A172 (cell line): ENCODE results near the gene GLI3. TPM values are rescaled to one million over a fixed set of nuclear protein-coding genes. Genes with fewer than 3 reads are reported as not detected.
A peak's percentile ranks its signal among the peaks of the same experiment; 100 is the strongest.

Experiments used
- DNase-seq: peaks from one replicate; pipeline ENCODE4 v3.0.0-alpha.2; 2015; ENCODE audit warnings: low spot score
- total RNA-seq: library from RNA; depleted of rRNA; stranded (reverse); fragments of >200 nt; shearing (Covaris generic); gene quantifications from 2 replicates; pipeline ENCODE4 v1.2.3, GENCODE V29; 2014

The GLI3 gene
- total RNA-seq, 1 experiment from 2014 or later, result 2.5 TPM

DNA sequence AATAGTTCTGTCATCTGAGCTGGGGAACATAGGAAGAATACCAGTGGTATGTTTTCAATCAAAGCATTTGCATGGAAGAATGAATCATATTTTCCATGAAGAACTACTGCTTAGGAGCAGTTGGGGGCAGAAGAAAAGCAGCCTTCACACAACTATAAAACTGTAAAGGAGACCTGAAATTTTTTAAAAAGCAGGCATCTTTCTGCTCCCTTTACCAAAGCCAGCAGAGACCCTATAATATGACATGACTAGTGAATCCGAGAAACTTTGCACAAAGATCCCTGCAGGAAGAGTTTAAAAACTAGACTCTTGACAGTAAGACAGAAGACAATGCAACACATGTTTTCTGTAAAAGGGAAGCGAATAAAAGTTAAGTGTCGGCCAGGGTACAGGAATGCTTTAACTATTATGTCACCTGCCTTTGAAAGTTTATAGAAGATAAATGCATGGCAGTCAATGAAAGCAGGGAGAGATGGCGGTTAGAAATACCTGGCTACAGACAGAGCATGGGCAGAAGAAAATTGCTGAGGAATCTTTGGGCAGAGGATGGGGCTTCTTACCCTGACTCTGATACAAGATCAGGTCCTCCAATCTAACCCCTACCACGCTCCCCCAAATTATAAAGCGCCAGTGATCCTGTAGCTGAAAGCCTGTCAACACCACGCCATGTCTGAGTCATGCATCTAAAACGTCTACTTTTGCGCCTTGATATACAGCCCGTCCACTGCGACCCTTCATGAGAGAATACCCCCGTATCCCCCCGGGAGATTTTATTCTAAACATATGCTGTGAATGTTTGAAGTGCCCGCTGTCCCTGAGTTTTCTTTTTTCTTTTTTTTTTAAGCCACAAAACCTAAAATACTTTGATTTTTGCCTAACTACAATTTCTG lies 93.1 kb downstream of the GLI3 start:
- DNase-seq, result no peak

DNA sequence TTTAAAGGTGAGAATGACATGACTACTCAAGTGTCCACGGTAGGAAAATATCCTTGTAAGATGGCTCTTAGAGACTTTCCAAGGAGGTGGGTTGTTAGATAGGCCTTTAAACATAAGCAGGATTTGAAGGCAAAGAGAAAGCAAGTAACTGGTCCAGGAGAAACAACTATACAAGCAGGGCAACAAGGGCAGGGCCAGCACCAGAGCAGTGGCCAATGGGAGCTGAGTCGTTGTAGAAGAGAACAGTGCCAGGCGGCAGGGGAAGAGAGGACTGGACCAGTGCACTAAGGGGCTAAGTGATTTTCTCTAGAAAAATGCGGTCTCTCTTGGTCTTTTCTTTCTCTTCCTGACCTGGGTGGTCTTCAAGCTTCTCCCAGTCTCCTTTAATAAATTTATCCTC lies 94.9 kb downstream of the GLI3 start:
- DNase-seq, result no peak

GRCh38 chr7:42139751-42140150 lies 97.3 kb downstream of the GLI3 start:
- no peak for DNase-seq

DNA sequence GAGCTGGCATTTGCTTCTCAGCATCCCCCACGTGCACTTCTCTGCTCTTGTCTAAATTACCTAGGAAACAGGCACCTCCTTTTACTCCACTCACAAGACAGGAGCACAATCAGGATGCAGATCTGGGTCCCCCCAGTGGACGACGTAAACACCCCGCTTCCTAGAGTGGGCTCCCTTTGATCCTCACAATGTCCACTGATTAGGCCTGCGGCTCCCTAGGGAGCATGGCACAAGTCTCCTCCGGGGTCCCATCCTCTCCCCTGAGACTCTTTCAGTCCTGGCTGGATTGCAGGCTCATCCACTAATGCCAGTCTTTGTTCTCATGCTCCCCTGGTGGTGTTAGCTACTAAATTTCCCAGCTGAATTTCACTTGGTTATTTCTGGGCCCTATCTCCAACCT lies 98.3 kb downstream of the GLI3 start:
- DNase-seq, result no peak

GRCh38 chr7:42137941-42138340 lies 99.1 kb downstream of the GLI3 start:
- no peak for DNase-seq

DNA sequence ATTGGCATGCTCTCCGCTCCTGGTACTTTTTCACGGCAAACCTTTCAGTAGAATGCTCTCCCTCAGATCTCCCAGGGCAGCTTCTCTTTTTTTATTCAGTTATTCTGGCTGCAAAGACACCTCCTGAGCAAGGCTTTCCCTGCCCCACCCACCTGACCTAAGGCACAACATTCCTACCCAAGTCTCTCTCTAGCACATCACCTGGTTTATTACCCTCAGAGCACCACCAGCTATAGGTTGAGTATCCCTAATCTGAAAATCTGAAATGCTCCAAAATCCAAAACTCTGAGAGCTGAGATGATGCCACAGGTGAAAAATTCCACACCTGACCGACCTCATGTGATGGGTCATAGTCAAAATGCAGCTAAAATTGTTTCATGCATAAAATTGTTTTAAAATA lies 99.6 kb downstream of the GLI3 start:
- no peak for DNase-seq

- DNase-seq, result no peak
Observed at GRCh38 chr7:42135728-42136127, 101.3 kb downstream of the GLI3 start.

DNA sequence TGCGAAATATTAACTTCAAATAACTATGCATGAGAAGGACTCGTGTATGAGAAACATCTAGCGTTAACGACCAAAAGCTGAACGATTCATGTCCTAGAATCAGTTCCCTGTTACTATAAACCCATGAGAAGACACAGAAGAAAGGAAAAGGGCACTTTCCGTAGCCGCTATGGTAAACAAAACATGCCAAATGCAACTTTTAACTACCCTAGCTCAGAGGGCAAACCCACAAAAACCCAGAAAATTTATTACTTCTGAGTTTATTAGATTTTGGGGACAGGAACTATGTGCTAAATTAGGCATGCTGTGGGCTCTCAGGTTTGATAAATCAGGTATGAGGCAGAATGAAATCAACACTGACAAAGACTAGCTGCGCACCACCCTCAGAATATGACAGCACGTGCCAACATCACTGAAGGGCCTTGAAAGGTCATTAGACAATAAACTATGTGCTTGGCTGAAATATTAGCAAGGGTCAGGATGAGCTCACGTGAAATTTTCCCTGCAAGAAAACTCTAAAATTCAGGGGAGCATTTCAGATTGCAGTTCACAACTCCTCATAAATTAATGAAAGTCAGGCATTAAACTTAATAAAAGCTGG lies 102.6 kb downstream of the GLI3 start:
- no peak for DNase-seq

DNA sequence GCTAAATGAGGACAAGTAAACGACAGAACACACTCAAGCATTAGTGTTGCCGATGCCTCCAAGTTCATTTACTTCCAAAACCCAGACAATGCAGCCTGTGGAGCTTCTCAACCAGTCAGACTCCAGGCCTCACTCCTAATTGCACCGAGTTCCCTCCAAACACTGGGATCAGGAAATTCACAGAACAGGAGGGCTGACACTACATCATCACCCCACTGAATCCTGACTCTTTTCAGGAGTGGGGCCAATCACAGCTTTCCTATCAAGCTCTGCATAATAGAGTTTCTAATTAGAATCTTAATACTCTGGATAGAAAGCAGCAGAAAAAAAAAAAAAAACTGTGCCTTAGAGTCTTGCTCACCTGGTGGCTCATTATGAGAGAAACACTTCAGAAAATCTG lies 103.7 kb downstream of the GLI3 start:
- DNase-seq, result no peak

- DNase-seq, result peak; percentile 38
Observed at GRCh38 chr7:42128703-42129102, 108.3 kb downstream of the GLI3 start.

- no peak for DNase-seq
Observed at GRCh38 chr7:42127232-42127622, 109.8 kb downstream of the GLI3 start.

- DNase-seq, result no peak
Observed at GRCh38 chr7:42126475-42127231, 110.4 kb downstream of the GLI3 start.

DNA sequence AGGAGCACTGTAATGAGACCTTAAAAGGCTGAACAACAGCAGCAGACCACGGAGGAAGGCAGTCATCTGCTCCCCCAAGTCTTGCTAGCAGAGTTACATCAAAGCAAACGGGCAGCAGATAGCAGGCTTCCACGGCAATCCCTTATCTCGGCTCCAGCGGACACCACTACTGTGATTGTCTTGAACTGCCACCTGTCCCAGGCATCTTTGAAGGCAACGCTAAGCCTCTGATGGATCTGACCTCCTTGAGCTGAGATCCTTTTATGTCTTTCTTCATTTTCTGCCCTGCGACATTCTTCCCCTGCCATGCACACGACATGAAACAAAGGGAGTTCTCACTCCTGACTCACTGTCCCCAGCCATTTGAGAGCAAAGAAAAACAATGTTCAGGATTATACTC lies 111.7 kb downstream of the GLI3 start:
- DNase-seq, result no peak

GRCh38 chr7:42123716-42124115 lies 113.3 kb downstream of the GLI3 start:
- no peak for DNase-seq

GRCh38 chr7:42120191-42120590 lies 116.8 kb downstream of the GLI3 start:
- DNase-seq, result no peak

- no peak for DNase-seq
Observed at GRCh38 chr7:42117201-42117600, 119.8 kb downstream of the GLI3 start.

DNA sequence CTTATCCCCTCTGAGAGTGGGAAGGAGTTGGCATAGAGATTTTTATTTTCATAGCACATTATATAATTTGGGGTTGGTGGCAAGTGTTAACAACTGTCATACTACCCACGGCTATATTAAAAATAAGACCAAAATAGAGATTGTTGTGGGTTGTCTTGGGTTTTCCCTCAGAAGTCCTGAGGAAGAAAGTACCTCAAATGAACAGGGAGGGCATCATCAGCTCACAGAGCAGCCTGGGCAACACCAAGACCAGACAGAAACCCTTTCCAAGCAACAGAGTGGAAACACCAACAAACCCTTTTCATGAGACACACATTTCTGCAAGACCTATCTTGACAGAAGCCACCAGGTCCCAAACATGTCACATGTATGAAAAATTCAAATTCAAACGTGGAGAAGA lies 121.2 kb downstream of the GLI3 start:
- no peak for DNase-seq

DNA sequence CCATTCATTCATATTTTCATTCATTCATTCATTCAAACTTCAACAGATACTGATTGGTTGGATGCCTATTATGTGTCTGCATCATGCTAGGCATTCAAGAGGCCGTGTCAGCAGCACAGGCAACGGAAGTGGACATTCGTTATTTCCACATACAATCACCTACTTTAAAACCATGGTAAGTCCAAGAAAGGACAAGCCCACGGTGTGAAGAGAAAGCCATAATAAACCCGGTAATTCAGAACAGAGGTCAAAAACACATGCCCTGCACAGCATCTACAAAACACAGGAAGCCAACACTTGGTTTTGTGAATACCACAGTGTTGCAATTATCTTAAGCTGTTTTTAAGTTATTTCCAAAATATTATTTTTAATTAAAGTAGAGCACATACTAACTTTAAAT lies 126.7 kb downstream of the GLI3 start:
- no peak for DNase-seq

DNA sequence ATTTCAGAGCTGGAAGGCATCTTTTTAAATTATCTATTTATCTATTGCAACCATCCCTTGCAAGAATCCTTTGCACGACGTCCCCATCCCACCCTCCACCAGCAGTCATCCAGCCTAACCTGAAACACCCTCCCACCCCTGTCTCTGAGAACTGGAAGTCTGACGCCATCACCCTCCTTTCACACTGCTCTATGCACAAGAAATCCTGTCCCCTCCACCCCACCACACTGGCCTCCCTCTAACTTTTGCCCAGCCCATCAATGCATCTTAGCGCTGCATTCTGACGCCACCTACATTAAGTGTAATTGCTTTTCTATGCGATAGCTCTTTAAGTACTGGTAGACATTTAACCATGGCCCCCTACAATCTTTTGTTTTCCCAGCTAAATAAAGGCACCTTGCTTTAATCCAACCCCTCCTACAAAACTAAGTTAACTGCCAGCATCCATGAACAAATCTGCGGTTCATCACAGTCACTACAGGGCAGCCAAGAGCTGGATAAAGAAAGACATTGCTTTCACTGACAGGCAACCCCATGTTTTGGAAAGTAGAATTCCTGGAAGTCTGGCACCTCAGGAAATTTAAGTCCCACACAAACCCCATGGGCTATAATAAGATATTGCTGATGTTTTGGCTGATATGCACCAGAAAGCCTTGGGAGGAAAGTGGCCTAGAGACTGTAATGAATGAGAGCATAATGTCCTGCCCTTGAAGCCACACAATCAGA lies 128.0 kb downstream of the GLI3 start:
- DNase-seq, result no peak

DNA sequence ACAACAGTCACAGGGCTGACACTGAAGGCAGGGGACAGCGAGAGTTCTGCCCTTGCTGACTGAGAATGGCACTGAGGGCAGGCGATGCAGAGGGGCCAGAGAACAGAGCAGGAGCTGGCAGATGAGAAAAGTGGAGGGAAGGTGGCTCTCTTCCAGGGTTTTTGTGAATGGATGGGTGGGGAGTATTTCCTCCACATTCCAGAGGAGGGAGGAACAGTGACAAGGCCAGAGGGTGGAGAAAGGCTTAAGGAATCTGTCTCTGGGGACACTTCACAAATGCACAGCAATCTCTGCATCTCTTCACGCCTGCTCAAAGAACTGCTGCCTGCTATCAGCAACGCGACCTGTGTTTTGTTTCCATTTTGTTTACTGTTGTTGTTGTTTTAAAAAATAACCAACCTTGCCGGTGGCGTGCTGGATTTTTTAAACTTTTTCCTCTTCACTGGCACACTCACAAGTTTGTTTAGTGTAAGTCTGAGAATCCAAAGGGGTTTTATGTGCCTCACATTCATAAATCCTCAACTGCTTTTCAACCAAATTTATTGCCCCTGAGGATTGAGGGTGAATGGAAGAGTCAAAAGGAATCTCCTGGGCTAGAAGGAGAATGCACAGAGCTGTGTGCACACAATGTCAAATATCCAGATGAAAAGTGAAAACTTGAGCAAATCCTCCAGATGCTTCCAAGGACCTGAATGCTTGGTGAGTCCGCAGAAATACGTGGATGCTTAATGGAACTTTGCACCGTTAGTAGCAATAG lies 129.3 kb downstream of the GLI3 start:
- peak; percentile 90 for DNase-seq

DNA sequence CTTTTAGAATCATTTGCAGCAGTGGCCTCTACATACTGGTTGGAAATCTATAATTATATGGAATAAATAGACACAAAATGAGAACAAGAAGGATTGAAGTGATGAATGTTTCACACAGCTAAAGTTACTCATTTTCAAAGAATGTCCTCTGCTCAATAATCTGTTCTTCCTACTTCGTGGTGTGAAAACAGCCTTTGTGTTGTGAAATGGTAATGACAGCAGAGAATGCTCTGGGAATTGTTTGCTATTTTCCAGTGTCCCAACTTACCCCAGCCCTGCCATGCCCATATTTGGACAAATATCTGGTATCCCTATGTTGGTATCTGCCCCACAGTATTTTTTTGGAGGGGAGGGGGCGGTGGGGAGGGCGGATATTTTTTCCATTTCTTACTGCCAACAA lies 130.4 kb downstream of the GLI3 start:
- no peak for DNase-seq
